Measurements from ENCODE around the gene MYBBP1A. TPM values are rescaled to one million over a fixed set of nuclear protein-coding genes. Genes with fewer than 3 reads are reported as not detected.

The MYBBP1A gene
- total and polyA plus RNA-seq, 2 of the 13 experiments (the other 11 are each of a cell fraction or from before 2014, with no cell fraction given), result 18.6 to 54.8 TPM

GRCh38 chr17:4492721-4493561 is 62.2 kb downstream of the MYBBP1A start (continued):
- TF ChIP-seq ZNF646 (CRISPR knock-in tag; IDR thresholded peaks at IDR 0.05) (no peak), EED (CRISPR knock-in tag; IDR thresholded peaks at IDR 0.05) (no peak), ZNF256 (CRISPR knock-in tag; conservative IDR thresholded peaks at IDR 0.05) (peak; percentile 91; the same call in 1 of the 2 replicates), RAD21 (CRISPR knock-in tag; IDR thresholded peaks at IDR 0.05) (0 out of 2 replicates have a peak, but pooled peaks have one; percentile 15), MAX (IDR thresholded peaks at IDR 0.05) (peak; percentile 77), SATB2 (CRISPR knock-in tag; IDR thresholded peaks at IDR 0.05) (peak; percentile 62; the same call in 1 of the 2 replicates), ZNF329 (CRISPR knock-in tag; IDR thresholded peaks at IDR 0.05; ENCODE audit: low read depth) (peak; percentile 71; the same call in 1 of the 2 replicates), NKX3-1 (CRISPR knock-in tag; IDR thresholded peaks at IDR 0.05) (peak; percentile 85), NCOA5 (CRISPR knock-in tag; IDR thresholded peaks at IDR 0.05) (no peak), MAFK (conservative IDR thresholded peaks at IDR 0.05 in 1 of 2, IDR thresholded peaks at IDR 0.05 in 1 of 2; ENCODE audit: low read length in 2 of 2) (no peak), ERF (CRISPR knock-in tag; IDR thresholded peaks at IDR 0.05) (peak; percentile 98), ZIK1 (CRISPR knock-in tag; IDR thresholded peaks at IDR 0.05; ENCODE audit: borderline replicate concordance, low read depth) (0 out of 2 replicates have a peak, but pooled peaks have one; percentile 34), SPEN (CRISPR knock-in tag; IDR thresholded peaks at IDR 0.05; ENCODE audit: low read depth) (peak; percentile 83), ZNF652 (CRISPR knock-in tag; IDR thresholded peaks at IDR 0.05; ENCODE audit: borderline replicate concordance, low read depth) (0 out of 2 replicates have a peak, but pooled peaks have one; percentile 19), ZNF670 (CRISPR knock-in tag; IDR thresholded peaks at IDR 0.05; ENCODE audit: borderline replicate concordance) (no peak), SMAD1 (CRISPR knock-in tag; IDR thresholded peaks at IDR 0.05; ENCODE audit: borderline replicate concordance, low read depth) (0 out of 2 replicates have a peak, but pooled peaks have one; percentile 52), ATAD3A (CRISPR knock-in tag; IDR thresholded peaks at IDR 0.05) (no peak), RXRA (CRISPR knock-in tag; IDR thresholded peaks at IDR 0.05) (peak; percentile 52; the same call in 1 of the 2 replicates)
- TF ChIP-seq, protein P1, sequence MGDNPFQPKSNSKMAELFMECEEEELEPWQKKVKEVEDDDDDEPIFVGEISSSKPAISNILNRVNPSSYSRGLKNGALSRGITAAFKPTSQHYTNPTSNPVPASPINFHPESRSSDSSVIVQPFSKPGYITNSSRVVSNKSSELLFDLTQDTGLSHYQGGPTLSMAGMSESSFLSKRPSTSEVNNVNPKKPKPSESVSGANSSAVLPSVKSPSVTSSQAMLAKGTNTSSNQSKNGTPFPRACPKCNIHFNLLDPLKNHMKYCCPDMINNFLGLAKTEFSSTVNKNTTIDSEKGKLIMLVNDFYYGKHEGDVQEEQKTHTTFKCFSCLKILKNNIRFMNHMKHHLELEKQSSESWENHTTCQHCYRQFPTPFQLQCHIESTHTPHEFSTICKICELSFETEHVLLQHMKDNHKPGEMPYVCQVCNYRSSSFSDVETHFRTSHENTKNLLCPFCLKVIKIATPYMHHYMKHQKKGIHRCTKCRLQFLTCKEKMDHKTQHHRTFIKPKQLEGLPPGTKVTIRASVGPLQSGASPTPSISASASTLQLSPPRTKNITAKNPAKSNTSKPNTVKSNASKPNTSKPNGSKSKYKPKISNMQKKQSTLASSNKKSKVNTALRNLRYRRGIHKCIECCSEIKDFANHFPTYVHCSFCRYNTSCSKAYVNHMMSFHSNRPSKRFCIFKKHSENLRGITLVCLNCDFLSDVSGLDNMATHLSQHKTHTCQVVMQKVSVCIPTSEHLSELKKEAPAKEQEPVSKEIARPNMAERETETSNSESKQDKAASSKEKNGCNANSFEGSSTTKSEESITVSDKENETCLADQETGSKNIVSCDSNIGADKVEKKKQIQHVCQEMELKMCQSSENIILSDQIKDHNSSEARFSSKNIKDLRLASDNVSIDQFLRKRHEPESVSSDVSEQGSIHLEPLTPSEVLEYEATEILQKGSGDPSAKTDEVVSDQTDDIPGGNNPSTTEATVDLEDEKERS (CRISPR knock-in tag; IDR thresholded peaks at IDR 0.05), result no peak
- TF ChIP-seq, protein P2, sequence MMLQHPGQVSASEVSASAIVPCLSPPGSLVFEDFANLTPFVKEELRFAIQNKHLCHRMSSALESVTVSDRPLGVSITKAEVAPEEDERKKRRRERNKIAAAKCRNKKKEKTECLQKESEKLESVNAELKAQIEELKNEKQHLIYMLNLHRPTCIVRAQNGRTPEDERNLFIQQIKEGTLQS (CRISPR knock-in tag; IDR thresholded peaks at IDR 0.05), result peak; percentile 67; the same call in 1 of the 2 replicates
